ENCODE results near the gene SEC22C.

DNA sequence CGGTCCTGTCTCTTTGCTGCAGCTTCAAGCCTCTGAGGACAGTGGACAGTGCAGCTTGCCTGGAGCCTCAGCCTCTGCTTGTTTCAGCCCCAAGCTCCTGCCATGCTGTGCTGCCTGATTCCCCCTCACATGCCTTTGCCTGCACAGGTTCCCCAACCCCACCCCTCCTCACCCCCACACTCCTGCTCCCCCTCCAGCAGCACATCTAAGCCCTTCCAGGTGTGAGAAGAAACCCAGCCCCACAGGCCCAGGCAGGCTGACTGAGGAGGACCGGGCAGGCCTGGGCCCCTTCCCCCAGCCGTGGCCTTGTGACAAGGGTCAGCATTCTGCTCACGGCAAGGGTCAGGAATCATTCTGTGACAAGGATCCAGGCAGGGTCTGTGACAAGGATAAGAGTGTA lies 56.6 kb downstream of the SEC22C start:
- no peak for TF ChIP-seq POLR2A (IDR thresholded peaks at IDR 0.05)
- TF ChIP-seq, protein P1, sequence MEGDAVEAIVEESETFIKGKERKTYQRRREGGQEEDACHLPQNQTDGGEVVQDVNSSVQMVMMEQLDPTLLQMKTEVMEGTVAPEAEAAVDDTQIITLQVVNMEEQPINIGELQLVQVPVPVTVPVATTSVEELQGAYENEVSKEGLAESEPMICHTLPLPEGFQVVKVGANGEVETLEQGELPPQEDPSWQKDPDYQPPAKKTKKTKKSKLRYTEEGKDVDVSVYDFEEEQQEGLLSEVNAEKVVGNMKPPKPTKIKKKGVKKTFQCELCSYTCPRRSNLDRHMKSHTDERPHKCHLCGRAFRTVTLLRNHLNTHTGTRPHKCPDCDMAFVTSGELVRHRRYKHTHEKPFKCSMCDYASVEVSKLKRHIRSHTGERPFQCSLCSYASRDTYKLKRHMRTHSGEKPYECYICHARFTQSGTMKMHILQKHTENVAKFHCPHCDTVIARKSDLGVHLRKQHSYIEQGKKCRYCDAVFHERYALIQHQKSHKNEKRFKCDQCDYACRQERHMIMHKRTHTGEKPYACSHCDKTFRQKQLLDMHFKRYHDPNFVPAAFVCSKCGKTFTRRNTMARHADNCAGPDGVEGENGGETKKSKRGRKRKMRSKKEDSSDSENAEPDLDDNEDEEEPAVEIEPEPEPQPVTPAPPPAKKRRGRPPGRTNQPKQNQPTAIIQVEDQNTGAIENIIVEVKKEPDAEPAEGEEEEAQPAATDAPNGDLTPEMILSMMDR (IDR thresholded peaks at IDR 0.05), result no peak
- no peak for TF ChIP-seq EP300 (IDR thresholded peaks at IDR 0.05)
